ENCODE results near the gene GLG1.

DNA sequence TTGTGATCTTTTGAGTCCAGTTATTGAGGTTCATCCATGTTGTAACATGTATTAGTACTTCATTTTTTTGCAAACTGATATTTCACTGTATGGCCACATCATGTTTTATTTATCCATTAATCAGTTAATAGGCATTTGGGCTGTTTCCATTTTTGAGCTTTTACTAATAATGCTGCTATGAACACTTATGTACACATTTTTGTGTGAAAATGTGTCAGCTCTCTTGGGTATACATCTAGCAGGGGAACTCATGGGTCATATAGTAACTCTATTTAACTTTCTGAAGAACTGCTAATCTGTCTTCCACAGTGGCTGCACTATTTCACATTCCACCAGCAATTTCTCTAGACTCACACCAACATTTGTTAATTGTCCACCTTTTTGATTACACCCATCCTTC is 82.0 kb downstream of the GLG1 start:
- TF ChIP-seq CEBPB (IDR thresholded peaks at IDR 0.05) (no peak), TEAD4 (IDR thresholded peaks at IDR 0.05) (no peak), RAD21 (IDR thresholded peaks at IDR 0.05; ENCODE audit: low read depth) (no peak), EP300 (IDR thresholded peaks at IDR 0.05; ENCODE audit: borderline replicate concordance) (no peak), CREB1 (IDR thresholded peaks at IDR 0.05; ENCODE audit: low read depth) (no peak)
